Sigmoid colon (tissue), 7 donors: ENCODE data around the gene EHBP1L1. TPM values are rescaled to one million over a fixed set of nuclear protein-coding genes. Genes with fewer than 3 reads are reported as not detected.

Source experiments
- DNase-seq: peaks from one replicate; pipeline ENCODE4 v3.0.0-alpha.2; 2019
- H3K27ac ChIP-seq, 4 donors: fragments of 200-600 bp; sonication (generic); one replicate each; pipeline ENCODE4 v1.5.1; 2016 to 2019; ENCODE audit warnings: mild to moderate bottlenecking in 1 of 4
- H3K27me3 ChIP-seq, 3 donors: fragments of 200-600 bp; sonication (generic); one replicate each; pipeline ENCODE4 v1.5.1; 2019; ENCODE audit warnings: mild to moderate bottlenecking in 1 of 3
- H3K36me3 ChIP-seq, 4 donors: fragments of 200-600 bp; sonication (generic); one replicate each; pipeline ENCODE4 v1.5.1; 2016 to 2019
- H3K4me1 ChIP-seq, 4 donors: fragments of 200-600 bp; sonication (generic); one replicate each; pipeline ENCODE4 v1.5.1; 2017 to 2019
- H3K4me3 ChIP-seq, 4 donors: fragments of 200-600 bp; sonication (generic); one replicate each; pipeline ENCODE4 v1.5.1; 2017 to 2019; ENCODE audit warnings: mild to moderate bottlenecking in 2 of 4, moderate library complexity in 1 of 4
- H3K9me3 ChIP-seq, 4 donors: fragments of 200-600 bp in 3 of 4; sonication (generic) in 3 of 4; one replicate each; pipeline versions ENCODE4 v1.5.1 to v1.6.1; 2013 to 2019
- CTCF ChIP-seq, 4 experiments: fragments of 450-650 bp in 3 of 4; fragments of 200-600 bp in 1 of 4; IDR thresholded peaks; one replicate each; pipeline ENCODE4 v1.5.1; 2016 to 2019; ENCODE audit warnings: antibody characterized with exemption in 4 of 4, mild to moderate bottlenecking in 3 of 4, moderate library complexity in 2 of 4
- EP300 ChIP-seq, 4 donors: sonication (generic); formaldehyde crosslinking; IDR thresholded peaks; one replicate each; pipeline ENCODE4 v1.6.1; 2017; ENCODE audit warnings: antibody characterized with exemption in 4 of 4
- POLR2A ChIP-seq, 2 donors: fragments of 450-650 bp; IDR thresholded peaks; one replicate each; pipeline ENCODE4 v1.6.1; 2016; ENCODE audit warnings: antibody characterized with exemption in 2 of 2, mild to moderate bottlenecking in 2 of 2, moderate library complexity in 2 of 2
- POLR2AphosphoS5 ChIP-seq, 4 donors: sonication (generic); formaldehyde crosslinking; IDR thresholded peaks; one replicate each; pipeline ENCODE4 v1.6.1; 2017; ENCODE audit warnings: antibody characterized with exemption in 4 of 4
- WGBS, 2 donors: extraction: QIAGEN DNeasy Blood & Tissue Kit; methylation state at CpG; one replicate each; pipeline ENCODE4 v1.1.7; 2013; 5-methylcytosine and 5-hydroxymethylcytosine counted together
- intact Hi-C: fragments of 100-400 bp; cut with DNase I; formaldehyde crosslinking; loops from one replicate; pipeline ENCODE4 v1.15.1; 2023
- polyA plus RNA-seq, 3 donors: library from polyadenylated mRNA; stranded (reverse); fragments of 200-250 nt; gene quantifications; one replicate each; pipeline ENCODE4 v1.2.3, GENCODE V29; 2013
- total RNA-seq, 4 donors: library from RNA; depleted of rRNA; stranded (reverse); fragments of >200 nt; gene quantifications; one replicate each; pipeline ENCODE4 v1.1.0, GENCODE V29; 2016
- donor health status: healthy with polysubstance abuse.
- donor health status: Bipolar disorder and iron deficiency.
- donor health status: healthy.

The EHBP1L1 gene
- total and polyA plus RNA-seq, 7 donors = 31.2 to 366 (median 148) TPM

GRCh38 chr11:65623177-65623576, 47.3 kb downstream of the EHBP1L1 start:
- 90 to 92% methylated on average over 14 of the region's 14 CpGs for WGBS, 2 donors
- H3K36me3 ChIP-seq = peaks cover 40 to 99% (median 73%) of the 10 kb centered on the region in 4 donors
- no peak for DNase-seq
- H3K9me3 ChIP-seq = no peaks in the 10 kb centered on the region
- no peaks in the 10 kb centered on the region for H3K27me3 ChIP-seq
- TF ChIP-seq EP300 (IDR thresholded peaks at IDR 0.05) (no peak), CTCF (IDR thresholded peaks at IDR 0.05) (no peak), POLR2AphosphoS5 (IDR thresholded peaks at IDR 0.05) (no peak), POLR2A (IDR thresholded peaks at IDR 0.05) (no peak)
- intact Hi-C loops = loop anchor here (10.0 kb wide), 1 partner anchor 192 kb away; no protein-coding TSS in a partner anchor
- no peak overlapping the region for H3K4me3 ChIP-seq
- H3K27ac ChIP-seq = no peak overlapping the region
- peaks cover 0 to 5% (median 2%) of the 10 kb centered on the region in 4 donors for H3K4me1 ChIP-seq

- intact Hi-C loops = loop anchor here (10.0 kb wide), 1 partner anchor 191 kb away; no protein-coding TSS in a partner anchor
- peaks cover 40 to 99% (median 72%) of the 10 kb centered on the region in 4 donors for H3K36me3 ChIP-seq
- no peaks in the 10 kb centered on the region for H3K27me3 ChIP-seq
- no peak overlapping the region for H3K27ac ChIP-seq
- peaks cover 0 to 5% (median 2%) of the 10 kb centered on the region in 4 donors for H3K4me1 ChIP-seq
- TF ChIP-seq EP300 (IDR thresholded peaks at IDR 0.05) = no peak
- TF ChIP-seq CTCF (IDR thresholded peaks at IDR 0.05) = no peak
- no peak for TF ChIP-seq POLR2A (IDR thresholded peaks at IDR 0.05)
- TF ChIP-seq POLR2AphosphoS5 (IDR thresholded peaks at IDR 0.05) = no peak
- DNase-seq = no peak
- WGBS, 2 donors = 93 to 95% methylated on average over 25 of the region's 25 CpGs
- no peak overlapping the region for H3K4me3 ChIP-seq
- H3K9me3 ChIP-seq = no peaks in the 10 kb centered on the region
Measured at GRCh38 chr11:65623852-65624616, 48.2 kb downstream of the EHBP1L1 start.

- Histone ChIP-seq H3K4me1 (peaks cover 0 to 5% (median 2%) of the 10 kb centered on the region in 4 donors), H3K27ac (no peak overlapping the region), H3K9me3 (no peaks in the 10 kb centered on the region), H3K4me3 (no peak overlapping the region), H3K36me3 (peaks cover 39 to 99% (median 72%) of the 10 kb centered on the region in 4 donors), H3K27me3 (no peaks in the 10 kb centered on the region)
- no peak for TF ChIP-seq POLR2AphosphoS5 (IDR thresholded peaks at IDR 0.05)
- WGBS, 2 donors = 86 to 87% methylated on average over 30 of the region's 30 CpGs
- DNase-seq = no peak
- intact Hi-C loops = loop anchor here (5.0 to 10.0 kb wide), 2 partner anchors 82 to 190 kb away; no protein-coding TSS in a partner anchor
Measured at GRCh38 chr11:65624931-65625627, 49.2 kb downstream of the EHBP1L1 start.

GRCh38 chr11:65625628-65626342, 49.9 kb downstream of the EHBP1L1 start:
- intact Hi-C loops = loop anchor here (5.0 to 10.0 kb wide), 2 partner anchors 82 to 189 kb away; no protein-coding TSS in a partner anchor
- H3K27ac ChIP-seq = no peak overlapping the region
- no peaks in the 10 kb centered on the region for H3K9me3 ChIP-seq
- H3K4me1 ChIP-seq = peaks cover 0 to 5% (median 2%) of the 10 kb centered on the region in 4 donors
- no peak overlapping the region for H3K4me3 ChIP-seq
- TF ChIP-seq CTCF (IDR thresholded peaks at IDR 0.05) (peak; percentile 25 to 58 (median 56)), POLR2A (IDR thresholded peaks at IDR 0.05) (no peak), EP300 (IDR thresholded peaks at IDR 0.05) (no peak), POLR2AphosphoS5 (IDR thresholded peaks at IDR 0.05) (no peak)
- peaks cover 43 to 99% (median 73%) of the 10 kb centered on the region in 4 donors for H3K36me3 ChIP-seq
- DNase-seq = no peak
- 58 to 73% methylated on average over 30 of the region's 30 CpGs for WGBS, 2 donors
- no peaks in the 10 kb centered on the region for H3K27me3 ChIP-seq
